Measurements from ENCODE around the gene ERG. TPM values are rescaled to one million over a fixed set of nuclear protein-coding genes. Genes with fewer than 3 reads are reported as not detected.

The ERG gene
- total RNA-seq, 2 donors from 2014 or later: 0.07 TPM; not detected in 1

- Mint-ChIP-seq H3K27me3 (ENCODE audit: low read depth) (peaks cover 9% of the 10 kb centered on the region), H3K9me3 (no peaks in the 10 kb centered on the region), H3K36me3 (ENCODE audit: insufficient read depth in 2 of 2) (no peaks in the 10 kb centered on the region), H3K27ac (no peak overlapping the region), H3K4me1 (ENCODE audit: low read depth) (no peaks in the 10 kb centered on the region), H3K4me3 (no peak overlapping the region)
- ATAC-seq (replicated peaks in 1 of 2): no peak
- DNase-seq: no peak
Measured at GRCh38 chr21:38361324-38361723, 137.0 kb downstream of the ERG start.

DNA sequence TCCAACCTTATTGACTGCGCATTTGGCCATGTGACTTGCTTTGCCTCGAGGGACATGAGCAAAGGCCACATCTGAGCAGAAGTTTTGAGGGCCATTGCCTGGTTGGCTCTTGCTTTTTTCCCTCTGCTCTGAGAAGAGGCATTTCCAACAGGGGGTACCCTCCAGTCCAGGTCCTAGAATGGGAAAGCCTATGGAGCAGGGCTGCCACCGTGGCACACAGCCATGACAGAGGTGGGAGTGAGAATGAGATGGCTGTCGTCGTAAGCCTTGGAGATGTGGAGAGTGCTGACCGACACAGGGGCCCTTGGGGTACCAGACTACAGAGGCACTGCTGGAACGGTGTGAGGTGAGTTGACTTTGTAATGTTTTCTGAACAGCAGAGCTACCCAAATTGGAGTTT is 138.4 kb downstream of the ERG start:
- Mint-ChIP-seq H3K4me3 (no peak overlapping the region), H3K27me3 (ENCODE audit: low read depth) (peaks cover 16% of the 10 kb centered on the region), H3K36me3 (ENCODE audit: insufficient read depth in 2 of 2) (no peaks in the 10 kb centered on the region), H3K27ac (no peak overlapping the region), H3K9me3 (no peaks in the 10 kb centered on the region), H3K4me1 (ENCODE audit: low read depth) (no peaks in the 10 kb centered on the region)
- no peak for ATAC-seq (replicated peaks in 1 of 2)
- DNase-seq: no peak

DNA sequence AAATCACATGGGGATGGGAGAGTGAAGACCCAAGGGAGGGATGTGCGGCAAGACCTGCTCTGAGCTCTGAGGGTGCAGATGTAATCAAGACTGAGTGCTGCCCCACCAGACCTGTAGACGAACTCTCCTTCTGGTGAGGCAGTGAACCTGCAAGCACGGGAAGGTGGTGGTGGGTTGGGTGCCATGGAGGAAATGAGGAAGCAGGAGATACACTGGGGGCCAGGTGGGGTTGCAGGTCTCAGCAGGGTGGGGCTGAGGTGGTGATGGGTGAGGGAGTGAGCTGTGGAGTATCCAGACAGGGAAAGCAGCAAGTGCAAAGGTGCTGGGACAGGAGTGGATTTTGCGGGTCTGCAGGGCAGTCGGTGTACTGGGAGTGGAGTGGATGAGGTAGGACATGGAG is 139.2 kb downstream of the ERG start:
- Mint-ChIP-seq H3K27ac (no peak overlapping the region), H3K27me3 (ENCODE audit: low read depth) (peaks cover 23% of the 10 kb centered on the region), H3K36me3 (ENCODE audit: insufficient read depth in 2 of 2) (no peaks in the 10 kb centered on the region), H3K4me1 (ENCODE audit: low read depth) (no peaks in the 10 kb centered on the region), H3K9me3 (no peaks in the 10 kb centered on the region), H3K4me3 (no peak overlapping the region)
- no peak for ATAC-seq (replicated peaks in 1 of 2)
- DNase-seq: no peak

DNA sequence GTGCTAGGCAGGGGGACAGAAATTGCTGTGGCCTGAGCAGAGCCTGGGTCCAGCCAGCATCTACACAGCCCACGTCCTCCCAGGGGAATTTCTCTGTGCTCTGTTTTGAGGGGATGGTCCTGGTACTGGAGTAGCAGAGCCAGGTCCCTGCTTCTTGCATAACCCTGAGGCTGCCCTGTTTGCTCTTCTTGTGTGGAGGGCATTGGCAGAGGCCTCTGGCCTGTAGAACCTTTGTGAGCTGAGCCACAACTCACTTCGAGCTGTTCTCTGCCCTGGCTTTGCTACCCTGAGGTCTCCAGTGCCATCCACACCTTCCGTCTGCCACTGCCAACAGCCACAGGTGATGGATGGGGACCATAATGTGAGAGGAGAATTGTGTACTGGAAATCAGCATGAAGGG is 139.6 kb downstream of the ERG start:
- no peaks in the 10 kb centered on the region for H3K36me3 Mint-ChIP-seq (ENCODE audit: insufficient read depth in 2 of 2)
- no peaks in the 10 kb centered on the region for H3K4me1 Mint-ChIP-seq (ENCODE audit: low read depth)
- ATAC-seq (replicated peaks in 1 of 2) (no peak), DNase-seq (no peak)
- peaks cover 23% of the 10 kb centered on the region for H3K27me3 Mint-ChIP-seq (ENCODE audit: low read depth)
- no peak overlapping the region for H3K27ac Mint-ChIP-seq
- no peak overlapping the region for H3K4me3 Mint-ChIP-seq
- no peaks in the 10 kb centered on the region for H3K9me3 Mint-ChIP-seq

GRCh38 chr21:38358098-38358497 is 140.2 kb downstream of the ERG start:
- no peak overlapping the region for H3K27ac Mint-ChIP-seq
- H3K27me3 Mint-ChIP-seq (ENCODE audit: low read depth): peaks cover 23% of the 10 kb centered on the region
- no peaks in the 10 kb centered on the region for H3K4me1 Mint-ChIP-seq (ENCODE audit: low read depth)
- H3K9me3 Mint-ChIP-seq: no peaks in the 10 kb centered on the region
- DNase-seq: no peak
- no peaks in the 10 kb centered on the region for H3K36me3 Mint-ChIP-seq (ENCODE audit: insufficient read depth in 2 of 2)
- ATAC-seq (replicated peaks in 1 of 2): no peak
- no peak overlapping the region for H3K4me3 Mint-ChIP-seq

DNA sequence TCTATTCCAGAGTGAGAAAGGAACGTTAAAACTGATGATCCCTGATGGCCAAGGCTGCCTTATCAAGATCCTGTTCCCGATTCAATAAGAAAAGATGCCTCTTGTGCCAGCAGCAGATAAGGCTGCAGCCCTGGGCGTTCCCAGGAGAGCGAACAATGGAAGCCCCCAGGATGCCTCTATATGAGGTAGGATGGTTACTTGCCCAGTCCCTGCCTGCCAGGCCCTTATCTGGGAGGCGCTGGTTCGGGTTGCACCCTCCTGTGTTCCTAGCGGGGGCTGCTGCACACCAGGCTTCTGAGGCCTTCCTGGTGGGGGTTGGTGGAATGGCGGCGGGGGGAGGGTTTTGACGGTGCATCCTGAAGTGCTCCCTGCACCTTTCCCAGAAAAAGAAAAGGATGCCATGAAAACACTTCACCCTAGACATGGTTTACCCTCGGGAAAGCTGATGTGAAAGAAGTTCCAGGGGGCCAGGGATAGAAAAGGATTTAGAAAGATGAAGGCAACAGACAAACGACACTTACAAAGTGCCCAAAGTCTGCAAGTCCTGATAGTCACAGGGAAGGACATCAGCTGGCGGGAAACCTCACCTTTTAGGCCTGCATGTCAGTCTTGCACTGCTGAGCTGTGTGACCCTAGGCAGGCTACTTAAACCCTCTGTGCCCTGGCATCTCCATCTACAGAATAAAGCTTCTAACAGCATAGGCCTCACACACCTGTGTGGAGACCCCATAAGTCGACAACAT is 141.2 kb downstream of the ERG start:
- ATAC-seq (replicated peaks in 1 of 2) (no peak), DNase-seq (no peak)
- peaks cover 3% of the 10 kb centered on the region for H3K4me1 Mint-ChIP-seq (ENCODE audit: low read depth)
- H3K4me3 Mint-ChIP-seq: no peak overlapping the region
- H3K36me3 Mint-ChIP-seq (ENCODE audit: insufficient read depth in 2 of 2): no peaks in the 10 kb centered on the region
- H3K27ac Mint-ChIP-seq: no peak overlapping the region
- no peaks in the 10 kb centered on the region for H3K9me3 Mint-ChIP-seq
- H3K27me3 Mint-ChIP-seq (ENCODE audit: low read depth): peaks cover 23% of the 10 kb centered on the region

GRCh38 chr21:38355992-38356781 is 142.1 kb downstream of the ERG start:
- Mint-ChIP-seq H3K4me1 (ENCODE audit: low read depth) (peaks cover 12% of the 10 kb centered on the region), H3K9me3 (no peaks in the 10 kb centered on the region), H3K27me3 (ENCODE audit: low read depth) (peaks cover 25% of the 10 kb centered on the region), H3K36me3 (ENCODE audit: insufficient read depth in 2 of 2) (no peaks in the 10 kb centered on the region), H3K4me3 (no peak overlapping the region), H3K27ac (no peak overlapping the region)
- peak; percentile 84 to 85 for ATAC-seq (replicated peaks in 1 of 2)
- peak; percentile 76 to 82 for DNase-seq

GRCh38 chr21:38355353-38355752 is 142.9 kb downstream of the ERG start:
- H3K9me3 Mint-ChIP-seq: no peaks in the 10 kb centered on the region
- peaks cover 23% of the 10 kb centered on the region for H3K27me3 Mint-ChIP-seq (ENCODE audit: low read depth)
- peaks cover 19% of the 10 kb centered on the region for H3K4me1 Mint-ChIP-seq (ENCODE audit: low read depth)
- DNase-seq (no peak), ATAC-seq (replicated peaks in 1 of 2) (no peak)
- H3K4me3 Mint-ChIP-seq: no peak overlapping the region
- no peaks in the 10 kb centered on the region for H3K36me3 Mint-ChIP-seq (ENCODE audit: insufficient read depth in 2 of 2)
- H3K27ac Mint-ChIP-seq: no peak overlapping the region

- Mint-ChIP-seq H3K4me3 (no peak overlapping the region), H3K27me3 (ENCODE audit: low read depth) (peaks cover 23% of the 10 kb centered on the region), H3K9me3 (no peaks in the 10 kb centered on the region), H3K4me1 (ENCODE audit: low read depth) (peaks cover 26% of the 10 kb centered on the region), H3K27ac (no peak overlapping the region), H3K36me3 (ENCODE audit: insufficient read depth in 2 of 2) (no peaks in the 10 kb centered on the region)
- ATAC-seq (replicated peaks in 1 of 2) (no peak), DNase-seq (no peak)
Measured at GRCh38 chr21:38354746-38355145, 143.5 kb downstream of the ERG start.

- Mint-ChIP-seq H3K9me3 (no peaks in the 10 kb centered on the region), H3K27ac (no peak overlapping the region), H3K27me3 (ENCODE audit: low read depth) (peaks cover 23% of the 10 kb centered on the region), H3K4me3 (no peak overlapping the region), H3K36me3 (ENCODE audit: insufficient read depth in 2 of 2) (no peaks in the 10 kb centered on the region), H3K4me1 (ENCODE audit: low read depth) (peaks cover 31% of the 10 kb centered on the region)
- no peak for DNase-seq
- no peak for ATAC-seq (replicated peaks in 1 of 2)
Measured at GRCh38 chr21:38354231-38354630, 144.0 kb downstream of the ERG start.

DNA sequence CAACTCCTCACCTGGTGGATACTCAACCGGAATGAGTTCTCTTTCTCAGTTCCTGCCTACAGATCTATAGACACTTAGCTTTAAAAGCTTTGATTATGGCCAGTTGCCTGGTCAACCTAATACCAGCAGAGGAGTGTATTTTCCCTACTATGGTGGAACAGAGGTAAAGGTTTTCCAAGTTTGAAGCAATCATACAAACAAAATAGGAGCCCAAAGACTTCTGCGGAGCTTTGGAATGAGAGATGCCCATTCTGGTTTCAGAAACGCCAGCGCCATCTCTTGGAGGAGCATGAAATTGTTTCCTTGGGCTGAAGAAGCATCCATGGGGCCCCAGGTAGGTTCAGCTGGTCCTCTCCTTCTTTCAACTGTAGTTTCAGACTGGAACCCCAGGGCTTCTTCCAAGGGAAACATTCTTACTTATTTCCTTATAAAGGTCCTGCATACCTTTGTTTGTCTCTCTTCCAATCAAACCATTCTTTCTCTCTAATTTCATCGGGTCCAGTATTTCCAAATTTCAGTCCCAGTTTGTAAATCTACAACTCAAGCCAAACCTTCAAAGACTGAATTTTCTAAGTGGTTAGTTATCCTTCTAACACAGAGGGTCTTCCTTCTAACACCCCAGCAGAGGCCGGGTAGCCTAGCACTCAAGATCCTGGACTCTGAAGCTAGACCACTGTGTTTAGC is 145.6 kb downstream of the ERG start:
- Mint-ChIP-seq H3K4me3 (no peak overlapping the region), H3K27me3 (ENCODE audit: low read depth) (peaks cover 23% of the 10 kb centered on the region), H3K36me3 (ENCODE audit: insufficient read depth in 2 of 2) (no peaks in the 10 kb centered on the region), H3K27ac (no peak overlapping the region), H3K9me3 (no peaks in the 10 kb centered on the region), H3K4me1 (ENCODE audit: low read depth) (peaks cover 46% of the 10 kb centered on the region)
- ATAC-seq (replicated peaks in 1 of 2) (no peak), DNase-seq (peak; percentile 26 to 48)

- Mint-ChIP-seq H3K27me3 (ENCODE audit: low read depth) (peaks cover 23% of the 10 kb centered on the region), H3K4me1 (ENCODE audit: low read depth) (peaks cover 51% of the 10 kb centered on the region), H3K9me3 (no peaks in the 10 kb centered on the region), H3K4me3 (no peak overlapping the region), H3K36me3 (ENCODE audit: insufficient read depth in 2 of 2) (no peaks in the 10 kb centered on the region), H3K27ac (no peak overlapping the region)
- no peak for ATAC-seq (replicated peaks in 1 of 2)
- DNase-seq: no peak
Measured at GRCh38 chr21:38351961-38352521, 146.2 kb downstream of the ERG start.

Measured in activated T-cell treated with anti-CD3 and anti-CD28 coated beads, Interleukin-2, amount 50 U/mL, for 72 hours (primary cell).